Activated CD4-positive, alpha-beta T cell treated with anti-CD3 and anti-CD28 coated beads, Interleukin-10, Interleukin-2, amounts not matched to agents 100 ng/mL and 50 ng/mL, durations not matched to agents 16 hours and 8 hours (primary cell): ENCODE results near the gene SMIM11.
"Not testable (repeated sequence)": the region's sequence is repeated elsewhere in the genome, so short reads cannot be mapped to it uniquely, and the experiment has no call there.

Experiments used
- DNase-seq: peaks from one replicate; pipeline ENCODE4 v3.0.0-alpha.2; 2020

SMIM11 gene

GRCh38 chr21:34357889-34358288 lies 17.4 kb upstream of the SMIM11 start:
- no peak for DNase-seq

GRCh38 chr21:34358866-34359265 lies 16.4 kb upstream of the SMIM11 start:
- DNase-seq = no peak

- no peak for DNase-seq
These were observed 14.6 kb upstream of the SMIM11 start for GRCh38 chr21:34360488-34361241.

GRCh38 chr21:34362136-34362444 lies 13.2 kb upstream of the SMIM11 start:
- DNase-seq = no peak

- DNase-seq = no peak
These were observed 12.6 kb upstream of the SMIM11 start for GRCh38 chr21:34362670-34363069.

GRCh38 chr21:34363733-34364132 lies 11.6 kb upstream of the SMIM11 start, which contains the start of gene KCNE2:
TSS of gene KCNE2 (plus strand) at chr21:34364006. CDS start at chr21:34370479, 6,473 bp downstream.
- no peak for DNase-seq

GRCh38 chr21:34364921-34365320 lies 10.4 kb upstream of the SMIM11 start:
- no peak for DNase-seq

GRCh38 chr21:34365809-34366208 lies 9.5 kb upstream of the SMIM11 start:
- DNase-seq = no peak

- peak; percentile 54 for DNase-seq
These were observed 7.9 kb upstream of the SMIM11 start for GRCh38 chr21:34367320-34367935.

- DNase-seq = peak; percentile 10
These were observed 5.6 kb upstream of the SMIM11 start for GRCh38 chr21:34369741-34370140.

GRCh38 chr21:34372321-34372720 lies 3.0 kb upstream of the SMIM11 start:
- no peak for DNase-seq

GRCh38 chr21:34374462-34374861 lies 845 bp upstream of the SMIM11 start:
- DNase-seq = not testable (repeated sequence)

- DNase-seq = not testable (repeated sequence)
These were observed 289 bp downstream of the SMIM11 start for GRCh38 chr21:34375619-34375972.

GRCh38 chr21:34383138-34383537 lies 7.8 kb downstream of the SMIM11 start:
- DNase-seq = not testable (repeated sequence)

- DNase-seq = not testable (repeated sequence)
These were observed 8.6 kb downstream of the SMIM11 start for GRCh38 chr21:34383724-34384415.

- DNase-seq = not testable (repeated sequence)
These were observed 25.2 kb downstream of the SMIM11 start for GRCh38 chr21:34400522-34400921.

- not testable (repeated sequence) for DNase-seq
These were observed 29.4 kb downstream of the SMIM11 start for GRCh38 chr21:34404742-34405141.

- DNase-seq = not testable (repeated sequence)
These were observed 30.4 kb downstream of the SMIM11 start for GRCh38 chr21:34405686-34406085.

- not testable (repeated sequence) for DNase-seq
These were observed 30.8 kb downstream of the SMIM11 start for GRCh38 chr21:34406102-34406501.

GRCh38 chr21:34406676-34407075 lies 31.4 kb downstream of the SMIM11 start:
- DNase-seq = not testable (repeated sequence)

GRCh38 chr21:34407294-34407693 lies 32.0 kb downstream of the SMIM11 start:
- DNase-seq = not testable (repeated sequence)

GRCh38 chr21:34417448-34418077 lies 42.3 kb downstream of the SMIM11 start:
- not testable (repeated sequence) for DNase-seq

- DNase-seq = not testable (repeated sequence)
These were observed 48.5 kb downstream of the SMIM11 start, which contains the start of gene SMIM34 for GRCh38 chr21:34423805-34424204. TSS of gene SMIM34 (minus strand) at chr21:34423951. CDS start at chr21:34423839, 112 bp downstream.
